ENCODE data around the gene MIF.

GRCh38 chr22:23868580-23868979, 25.6 kb upstream of the MIF start:
- TF ChIP-seq, protein P1, sequence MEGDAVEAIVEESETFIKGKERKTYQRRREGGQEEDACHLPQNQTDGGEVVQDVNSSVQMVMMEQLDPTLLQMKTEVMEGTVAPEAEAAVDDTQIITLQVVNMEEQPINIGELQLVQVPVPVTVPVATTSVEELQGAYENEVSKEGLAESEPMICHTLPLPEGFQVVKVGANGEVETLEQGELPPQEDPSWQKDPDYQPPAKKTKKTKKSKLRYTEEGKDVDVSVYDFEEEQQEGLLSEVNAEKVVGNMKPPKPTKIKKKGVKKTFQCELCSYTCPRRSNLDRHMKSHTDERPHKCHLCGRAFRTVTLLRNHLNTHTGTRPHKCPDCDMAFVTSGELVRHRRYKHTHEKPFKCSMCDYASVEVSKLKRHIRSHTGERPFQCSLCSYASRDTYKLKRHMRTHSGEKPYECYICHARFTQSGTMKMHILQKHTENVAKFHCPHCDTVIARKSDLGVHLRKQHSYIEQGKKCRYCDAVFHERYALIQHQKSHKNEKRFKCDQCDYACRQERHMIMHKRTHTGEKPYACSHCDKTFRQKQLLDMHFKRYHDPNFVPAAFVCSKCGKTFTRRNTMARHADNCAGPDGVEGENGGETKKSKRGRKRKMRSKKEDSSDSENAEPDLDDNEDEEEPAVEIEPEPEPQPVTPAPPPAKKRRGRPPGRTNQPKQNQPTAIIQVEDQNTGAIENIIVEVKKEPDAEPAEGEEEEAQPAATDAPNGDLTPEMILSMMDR (IDR thresholded peaks at IDR 0.05): no peak
- TF ChIP-seq POLR2A (IDR thresholded peaks at IDR 0.05): no peak
